Bronchial epithelial cell (primary cell): ENCODE data around the gene SRSF3. TPM values are rescaled to one million over a fixed set of nuclear protein-coding genes. Genes with fewer than 3 reads are reported as not detected.
"Not testable (repeated sequence)": the region's sequence is repeated elsewhere in the genome, so short reads cannot be mapped to it uniquely, and the experiment has no call there.

Experiments used
- DNase-seq: peaks from one replicate; pipeline ENCODE4 v3.0.0-alpha.2; 2010; ENCODE audit warnings: low read depth
- FAIRE-seq: peaks from 2 replicates; lab custom pipeline; 2011; peaks lifted over from hg19 to GRCh38; lab: Jason Lieb, UNC
- H3K27me3 ChIP-seq: 2 replicates; pipeline ENCODE4 v1.5.1; 2011; ENCODE audit warnings: low read length; ENCODE audit not compliant: control insufficient read depth, insufficient read depth
- H3K36me3 ChIP-seq: 2 replicates; pipeline ENCODE4 v1.5.1; 2011; ENCODE audit warnings: low read length; ENCODE audit not compliant: control insufficient read depth, insufficient read depth
- H3K4me3 ChIP-seq: 2 replicates; pipeline ENCODE4 v1.5.1; 2011; ENCODE audit warnings: mild to moderate bottlenecking, low read depth, low read length, control low read depth
- total RNA-seq: library from RNA; depleted of rRNA; stranded (reverse); fragments of >200 nt; gene quantifications from 2 replicates; pipeline ENCODE4 v1.2.1, GENCODE V29; 2014
- TF ChIP-seq, protein P1 (sequence below): IDR thresholded peaks from 2 replicates; pipeline ENCODE4 v1.5.1; 2011; ENCODE audit warnings: mild to moderate bottlenecking, moderate library complexity, low read length, control low read depth, inconsistent platforms; ENCODE audit not compliant: insufficient read depth, severe bottlenecking

The SRSF3 gene
- total RNA-seq, 1 donor from 2014 or later, result 200 TPM

DNA sequence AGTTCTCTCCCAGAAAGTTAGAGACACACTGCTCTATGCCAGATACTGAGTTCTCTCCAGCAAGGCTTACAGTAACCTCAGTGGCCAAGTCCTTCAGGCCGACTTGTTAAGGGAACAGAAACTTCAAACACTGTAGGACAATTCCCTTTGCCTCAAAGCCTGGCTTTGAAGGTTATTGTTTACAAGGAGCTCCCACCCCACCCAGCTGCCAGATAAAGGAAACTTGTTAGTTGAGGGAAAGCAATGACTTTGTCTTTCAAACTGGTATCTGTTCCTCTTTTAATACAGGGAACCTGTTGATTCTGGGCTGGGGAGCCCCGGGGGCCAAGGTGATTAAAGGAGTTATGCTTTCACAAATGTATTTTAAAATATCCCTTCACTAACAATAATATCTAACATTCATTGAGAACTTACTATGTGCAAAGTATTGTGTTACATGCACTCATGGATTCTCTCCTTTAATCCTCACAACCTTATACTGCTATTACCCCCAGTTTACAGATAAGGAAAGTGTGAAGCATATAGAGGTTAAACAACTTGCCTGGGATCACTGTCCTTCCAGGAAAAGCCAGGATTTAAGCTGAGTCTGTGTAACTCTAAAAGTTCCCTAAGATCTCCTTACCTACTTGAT lies 56.8 kb downstream of the SRSF3 start:
- FAIRE-seq (no peak), DNase-seq (no peak)
- Histone ChIP-seq H3K36me3 (no peaks in the 10 kb centered on the region), H3K4me3 (no peak overlapping the region), H3K27me3 (no peaks in the 10 kb centered on the region)
- TF ChIP-seq, protein P1, sequence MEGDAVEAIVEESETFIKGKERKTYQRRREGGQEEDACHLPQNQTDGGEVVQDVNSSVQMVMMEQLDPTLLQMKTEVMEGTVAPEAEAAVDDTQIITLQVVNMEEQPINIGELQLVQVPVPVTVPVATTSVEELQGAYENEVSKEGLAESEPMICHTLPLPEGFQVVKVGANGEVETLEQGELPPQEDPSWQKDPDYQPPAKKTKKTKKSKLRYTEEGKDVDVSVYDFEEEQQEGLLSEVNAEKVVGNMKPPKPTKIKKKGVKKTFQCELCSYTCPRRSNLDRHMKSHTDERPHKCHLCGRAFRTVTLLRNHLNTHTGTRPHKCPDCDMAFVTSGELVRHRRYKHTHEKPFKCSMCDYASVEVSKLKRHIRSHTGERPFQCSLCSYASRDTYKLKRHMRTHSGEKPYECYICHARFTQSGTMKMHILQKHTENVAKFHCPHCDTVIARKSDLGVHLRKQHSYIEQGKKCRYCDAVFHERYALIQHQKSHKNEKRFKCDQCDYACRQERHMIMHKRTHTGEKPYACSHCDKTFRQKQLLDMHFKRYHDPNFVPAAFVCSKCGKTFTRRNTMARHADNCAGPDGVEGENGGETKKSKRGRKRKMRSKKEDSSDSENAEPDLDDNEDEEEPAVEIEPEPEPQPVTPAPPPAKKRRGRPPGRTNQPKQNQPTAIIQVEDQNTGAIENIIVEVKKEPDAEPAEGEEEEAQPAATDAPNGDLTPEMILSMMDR, result no peak

DNA sequence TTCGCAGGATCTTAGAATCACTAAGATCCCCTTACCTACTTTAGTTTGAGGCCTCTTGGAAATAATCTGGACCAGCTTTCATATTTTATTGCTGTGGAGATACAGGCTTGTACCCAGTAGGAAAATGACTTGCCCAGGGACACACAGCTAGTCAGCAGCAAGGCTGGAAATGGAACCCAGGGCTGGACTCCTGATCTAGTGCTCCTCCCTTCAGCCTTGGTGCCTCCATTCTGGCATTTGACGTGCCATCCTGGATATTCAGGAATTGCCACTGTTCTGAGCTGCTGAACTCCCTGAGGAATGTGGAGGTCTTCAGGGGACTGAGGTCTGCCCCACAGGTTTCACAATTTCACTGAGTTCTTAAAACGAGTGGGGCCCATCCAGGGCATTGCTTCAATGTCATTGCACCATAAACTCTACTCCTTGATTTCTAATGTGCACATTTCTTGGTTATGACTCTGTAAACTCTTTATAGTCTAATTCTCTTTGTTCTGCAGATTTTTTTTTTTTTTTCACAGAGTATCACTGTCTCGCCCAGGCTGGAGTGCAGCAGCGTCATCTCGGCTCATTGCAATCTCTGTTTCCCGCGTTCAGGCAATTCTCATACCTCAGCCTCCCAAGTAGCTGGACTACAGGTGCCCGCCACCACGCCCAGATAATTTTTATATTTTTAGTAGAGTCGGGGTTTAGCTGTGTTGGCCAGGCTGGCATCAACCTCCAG lies 57.7 kb downstream of the SRSF3 start:
- TF ChIP-seq, protein P1, result no peak
- Histone ChIP-seq H3K27me3 (no peaks in the 10 kb centered on the region), H3K36me3 (no peaks in the 10 kb centered on the region), H3K4me3 (no peak overlapping the region)
- FAIRE-seq, result no peak
- no peak for DNase-seq

DNA sequence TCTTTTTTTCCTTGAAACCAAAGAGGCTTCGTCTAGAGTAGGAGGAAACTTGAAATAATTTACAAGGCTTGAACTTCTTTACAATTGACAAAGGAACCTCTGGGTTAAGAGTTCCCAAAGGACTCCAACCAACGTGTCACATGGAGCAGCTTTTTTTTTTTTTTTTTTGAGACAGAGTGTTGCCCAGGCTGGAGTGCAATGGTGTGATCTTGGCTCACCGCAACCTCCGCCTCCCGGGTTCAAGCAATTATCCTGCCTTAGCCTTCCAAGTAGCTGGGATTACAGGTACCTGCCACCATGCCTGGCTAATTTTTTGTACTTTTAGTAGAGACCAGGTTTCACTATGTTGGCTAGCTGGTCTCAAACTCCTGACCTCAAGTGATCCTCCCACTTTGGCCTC lies 60.3 kb downstream of the SRSF3 start:
- H3K27me3 ChIP-seq, DNase-seq, H3K4me3 ChIP-seq, FAIRE-seq, H3K36me3 ChIP-seq: not testable (repeated sequence)

Other genes starting within 250 kb of the SRSF3 start
- 0.13 TPM in 1 of 2 replicates, not detected in the other for gene ETV7, start 206.7 kb upstream of the SRSF3 start, total RNA-seq
- gene PXT1, start 151.5 kb upstream of the SRSF3 start, total RNA-seq, result not detected in 2 replicates
- gene KCTD20, start 151.4 kb upstream of the SRSF3 start, total RNA-seq, result 26.6 and 31.1 TPM in 2 replicates
- gene STK38, start 46.9 kb upstream of the SRSF3 start, total RNA-seq, result 13.7 and 19.6 TPM in 2 replicates
- 364 and 524 TPM in 2 replicates for gene CDKN1A, start 84.4 kb downstream of the SRSF3 start, total RNA-seq
- under 0.01 TPM in 2 replicates for gene RAB44, start 103.5 kb downstream of the SRSF3 start, total RNA-seq
- not detected in 2 replicates for gene CPNE5, start 245.1 kb downstream of the SRSF3 start, total RNA-seq